Measurements from ENCODE around the gene NXF3.
"Not testable (repeated sequence)": the region's sequence is repeated elsewhere in the genome, so short reads cannot be mapped to it uniquely, and the experiment has no call there.

- not testable (repeated sequence) for TF ChIP-seq CTCF (IDR thresholded peaks at IDR 0.05; ENCODE audit: poor library complexity); EZH2 (IDR thresholded peaks at IDR 0.05; ENCODE audit: borderline replicate concordance); EZH2phosphoT487 (IDR thresholded peaks at IDR 0.05; ENCODE audit: low read depth, severe bottlenecking, unreplicated experiment)
Measured at GRCh38 chrX:103104370-103104769, 11.4 kb upstream of the NXF3 start.
